Measurements from ENCODE around the gene ROMO1.
"Not testable (repeated sequence)": the region's sequence is repeated elsewhere in the genome, so short reads cannot be mapped to it uniquely, and the experiment has no call there.

The ROMO1 gene

GRCh38 chr20:35706591-35707529 is 7.7 kb downstream of the ROMO1 start:
- Histone ChIP-seq H3K36me3 (replicated peaks; ENCODE audit: low read depth, low read length) (peaks cover 80% of the 10 kb centered on the region), H3K79me2 (ENCODE audit: low read length) (peaks cover 59% of the 10 kb centered on the region), H4K20me1 (ENCODE audit: insufficient read depth, low read length) (peaks cover 71% of the 10 kb centered on the region)
- not testable (repeated sequence) for H3K9me3 ChIP-seq (ENCODE audit: insufficient read depth, low read length); H2AFZ ChIP-seq (ENCODE audit: low read depth, low read length); H3K4me1 ChIP-seq (ENCODE audit: low read length); H3K27ac ChIP-seq (ENCODE audit: low read length); H3K9ac ChIP-seq (ENCODE audit: low read length); H3K4me2 ChIP-seq (ENCODE audit: low read length); H3K27me3 ChIP-seq (ENCODE audit: low read depth, low read length); H3K4me3 ChIP-seq (ENCODE audit: low read length)

- Histone ChIP-seq H2AFZ (ENCODE audit: low read depth, low read length) (no peak overlapping the region), H3K4me2 (ENCODE audit: low read length) (no peak overlapping the region), H3K27me3 (ENCODE audit: low read depth, low read length) (no peaks in the 10 kb centered on the region), H3K36me3 (replicated peaks; ENCODE audit: low read depth, low read length) (peaks cover 78% of the 10 kb centered on the region), H3K9ac (ENCODE audit: low read length) (no peak overlapping the region), H3K4me1 (ENCODE audit: low read length) (peaks cover 23% of the 10 kb centered on the region), H3K9me3 (ENCODE audit: insufficient read depth, low read length) (no peaks in the 10 kb centered on the region), H3K79me2 (ENCODE audit: low read length) (peaks cover 74% of the 10 kb centered on the region), H3K4me3 (ENCODE audit: low read length) (no peak overlapping the region), H3K27ac (ENCODE audit: low read length) (no peak overlapping the region), H4K20me1 (ENCODE audit: insufficient read depth, low read length) (peaks cover 78% of the 10 kb centered on the region)
- TF ChIP-seq CTCF (IDR thresholded peaks at IDR 0.05; ENCODE audit: low read depth, low read length): no peak
- no peak for TF ChIP-seq EZH2phosphoT487 (IDR thresholded peaks at IDR 0.05; ENCODE audit: low read depth)
Measured at GRCh38 chr20:35708502-35708901, 9.3 kb downstream of the ROMO1 start.

DNA sequence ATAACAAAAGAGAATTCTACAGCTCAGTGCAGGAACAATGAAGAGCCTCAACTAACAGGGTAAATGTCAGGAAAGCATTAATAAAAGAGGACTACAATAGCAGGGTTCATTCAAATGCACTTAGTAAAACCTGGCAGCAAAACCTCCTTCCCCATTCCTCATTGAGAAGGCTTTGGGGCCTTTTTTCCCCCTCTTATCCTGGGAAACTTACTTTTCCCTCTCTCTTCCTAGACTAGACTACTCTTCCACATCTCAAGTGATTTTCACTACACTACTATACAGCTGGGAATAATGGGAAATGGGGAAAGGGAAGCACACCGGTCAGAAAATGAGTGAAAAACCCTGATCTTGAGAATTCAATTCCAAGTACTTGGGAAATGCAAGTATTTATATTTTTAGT is 10.1 kb downstream of the ROMO1 start:
- H4K20me1 ChIP-seq (ENCODE audit: insufficient read depth, low read length): peaks cover 78% of the 10 kb centered on the region

DNA sequence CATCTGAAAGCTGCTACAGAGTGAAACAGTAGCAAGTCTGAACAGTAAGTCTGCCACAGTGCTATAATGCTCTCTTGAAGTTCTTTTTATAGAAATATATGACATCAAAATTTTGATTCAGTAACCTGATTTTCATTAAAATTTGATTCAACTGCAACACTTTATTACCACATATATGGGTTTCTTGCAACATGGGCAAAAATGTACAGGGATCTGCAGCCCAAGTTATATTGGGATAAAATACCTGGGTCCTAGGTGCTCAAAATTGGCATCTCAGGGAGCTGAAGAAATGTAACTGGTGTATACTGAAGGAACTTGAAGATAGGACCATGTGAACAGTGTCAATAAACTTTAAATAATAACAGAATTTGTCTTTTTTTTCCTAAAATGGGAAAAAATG is 10.8 kb downstream of the ROMO1 start:
- peaks cover 82% of the 10 kb centered on the region for H3K79me2 ChIP-seq (ENCODE audit: low read length)
- no peaks in the 10 kb centered on the region for H3K27me3 ChIP-seq (ENCODE audit: low read depth, low read length)
- H3K9ac ChIP-seq (ENCODE audit: low read length): no peak overlapping the region
- peaks cover 26% of the 10 kb centered on the region for H3K4me1 ChIP-seq (ENCODE audit: low read length)
- no peaks in the 10 kb centered on the region for H3K9me3 ChIP-seq (ENCODE audit: insufficient read depth, low read length)
- no peak overlapping the region for H2AFZ ChIP-seq (ENCODE audit: low read depth, low read length)
- TF ChIP-seq EZH2phosphoT487 (IDR thresholded peaks at IDR 0.05; ENCODE audit: low read depth) (no peak), CTCF (IDR thresholded peaks at IDR 0.05; ENCODE audit: low read depth, low read length) (no peak)
- peaks cover 77% of the 10 kb centered on the region for H3K36me3 ChIP-seq (replicated peaks; ENCODE audit: low read depth, low read length)
- H3K4me2 ChIP-seq (ENCODE audit: low read length): no peak overlapping the region
- no peak overlapping the region for H3K27ac ChIP-seq (ENCODE audit: low read length)
- no peak overlapping the region for H3K4me3 ChIP-seq (ENCODE audit: low read length)
- peaks cover 75% of the 10 kb centered on the region for H4K20me1 ChIP-seq (ENCODE audit: insufficient read depth, low read length)

More for the DNA sequence above, 10.1 kb downstream of the ROMO1 start:
- Histone ChIP-seq H3K36me3 (replicated peaks; ENCODE audit: low read depth, low read length) (peaks cover 81% of the 10 kb centered on the region), H3K4me1 (ENCODE audit: low read length) (peaks cover 26% of the 10 kb centered on the region), H3K27ac (ENCODE audit: low read length) (no peak overlapping the region), H3K27me3 (ENCODE audit: low read depth, low read length) (no peaks in the 10 kb centered on the region), H2AFZ (ENCODE audit: low read depth, low read length) (no peak overlapping the region), H3K9ac (ENCODE audit: low read length) (no peak overlapping the region), H3K4me2 (ENCODE audit: low read length) (no peak overlapping the region), H3K9me3 (ENCODE audit: insufficient read depth, low read length) (no peaks in the 10 kb centered on the region), H3K79me2 (ENCODE audit: low read length) (peaks cover 81% of the 10 kb centered on the region), H3K4me3 (ENCODE audit: low read length) (no peak overlapping the region)
- TF ChIP-seq EZH2phosphoT487 (IDR thresholded peaks at IDR 0.05; ENCODE audit: low read depth) (no peak), CTCF (IDR thresholded peaks at IDR 0.05; ENCODE audit: low read depth, low read length) (no peak)
